ENCODE results near the gene GALR3. TPM values are rescaled to one million over a fixed set of nuclear protein-coding genes. Genes with fewer than 3 reads are reported as not detected.

Gene GALR3
- total and polyA plus RNA-seq, 2 of the 8 experiments (the other 6 are each of a cell fraction or from before 2014, with no cell fraction given) = 0.84 to 1.1 TPM

DNA sequence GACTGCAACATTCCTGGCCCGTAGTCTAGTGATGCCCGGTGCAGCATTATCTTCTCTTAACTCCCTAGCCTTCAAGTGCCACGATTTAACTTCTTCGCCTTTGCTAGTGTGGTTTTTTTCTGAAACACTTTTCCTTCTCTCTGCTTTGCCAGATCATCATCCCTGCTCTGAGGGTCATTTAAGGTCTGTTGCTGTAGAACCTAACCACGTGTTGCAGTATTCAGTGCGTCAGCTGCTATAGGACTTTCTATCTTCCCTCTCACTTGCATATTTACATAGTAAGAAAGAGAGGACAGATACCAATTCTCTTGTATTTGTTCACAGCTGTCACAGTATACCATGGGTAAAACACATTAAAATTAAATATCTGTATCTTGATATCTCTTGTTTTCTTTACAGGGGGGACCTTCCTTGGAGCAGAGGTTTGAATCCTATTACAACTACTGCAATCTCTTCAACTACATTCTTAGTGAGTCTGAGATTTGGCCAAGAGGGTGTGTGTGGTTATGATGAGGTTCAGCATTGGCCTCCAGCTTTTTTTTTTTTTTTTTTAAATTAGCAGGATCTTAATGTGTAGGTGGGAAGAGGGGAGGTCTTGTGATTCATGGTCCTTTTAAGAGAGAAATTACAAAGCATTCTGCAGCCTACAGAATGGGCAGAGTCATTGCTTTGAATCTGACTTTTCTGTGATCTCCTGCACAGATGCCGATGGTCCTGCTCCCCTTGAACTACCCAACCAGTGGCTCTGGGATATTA, 39.6 kb downstream of the GALR3 start:
- H4K8ac ChIP-seq (ENCODE audit: extremely low read depth, insufficient read depth, low read length) = no peak overlapping the region
- no peak overlapping the region for H3K18ac ChIP-seq (ENCODE audit: extremely low read depth, low read length)
- no peak overlapping the region for H3K14ac ChIP-seq (ENCODE audit: insufficient read length)
- H2BK20ac ChIP-seq (ENCODE audit: low read length) = no peak overlapping the region
- H3K79me2 ChIP-seq (ENCODE audit: control insufficient read depth in 1 of 2, insufficient read depth in 2 of 2, low read length in 2 of 2) = peaks cover 0 to 10% of the 10 kb centered on the region in 2 experiments; a peak in 1 of 4 replicates
- H4K5ac ChIP-seq (ENCODE audit: insufficient read length, low read depth, low read length) = no peak overlapping the region
- no peak overlapping the region for H4K91ac ChIP-seq (replicated peaks; ENCODE audit: insufficient read length, low read length)
- H3K79me1 ChIP-seq (ENCODE audit: low read depth, low read length) = peaks cover 2% of the 10 kb centered on the region
- H2AFZ ChIP-seq (ENCODE audit: low read length) = no peak overlapping the region
- no peak overlapping the region for H2BK15ac ChIP-seq (ENCODE audit: low read length)
- no peaks in the 10 kb centered on the region for H3K4me1 ChIP-seq (replicated peaks in 1 of 4; ENCODE audit: control insufficient read depth in 3 of 4, insufficient read depth in 4 of 4, low read length in 3 of 4)
- DNase-seq (ENCODE audit: low read depth in 1 of 2, low spot score in 2 of 2) (no peak), FAIRE-seq (no peak)
- no peak overlapping the region for H3K9ac ChIP-seq (replicated peaks in 1 of 4; ENCODE audit: extremely low read depth in 1 of 4, low read depth in 3 of 4, low read length in 3 of 4)
- H3K23ac ChIP-seq (ENCODE audit: insufficient read length) = no peak overlapping the region
- H2BK5ac ChIP-seq (ENCODE audit: low read depth, low read length) = no peak overlapping the region
- TF ChIP-seq EGR1 (IDR thresholded peaks at IDR 0.05; ENCODE audit: borderline replicate concordance, low read depth, low read length) (no peak), NANOG (IDR thresholded peaks at IDR 0.05; ENCODE audit: insufficient read depth, low read depth, low read length, poor library complexity, severe bottlenecking) (no peak), RXRA (IDR thresholded peaks at IDR 0.05; ENCODE audit: insufficient read depth, low read depth, low read length) (no peak), TBP (IDR thresholded peaks at IDR 0.05; ENCODE audit: low read depth, low read length) (no peak), SUZ12 (IDR thresholded peaks at IDR 0.05; ENCODE audit: low read length) (no peak), ASH2L (IDR thresholded peaks at IDR 0.05; ENCODE audit: low read length) (no peak), GABPA (IDR thresholded peaks at IDR 0.05; ENCODE audit: borderline replicate concordance, insufficient read depth, low read length) (no peak), TAF1 (IDR thresholded peaks at IDR 0.05; ENCODE audit: low read depth, low read length) (no peak)
- H3K9me3 ChIP-seq (ENCODE audit: insufficient read depth in 2 of 2, low read depth in 1 of 2, low read length in 1 of 2) = no peaks in the 10 kb centered on the region
- H3K36me3 ChIP-seq (ENCODE audit: control insufficient read depth in 2 of 4, insufficient read depth in 4 of 4, low read length in 3 of 4) = peaks cover 42 to 92% (median 74%) of the 10 kb centered on the region in 4 experiments
- H3K4me3 ChIP-seq (ENCODE audit: extremely low read depth in 1 of 4, insufficient read depth in 2 of 4, low read depth in 3 of 4, low read length in 4 of 4) = no peak overlapping the region
- ChIA-PET POLR2A (ENCODE audit: partially characterized antibody) (interaction anchor here (0.6 to 8.8 kb wide), 26 partner anchors 9 to 381 kb away, joined by 3 to 86 read pairs (median 4); partner anchors contain the start of genes ANKRD54, EIF3L, GALR3 and GCAT), CTCF (ENCODE audit: partially characterized antibody) (interaction anchor here (0.6 to 5.1 kb wide), 51 partner anchors 9 to 1324 kb away, joined by 3 to 80 read pairs (median 4); partner anchors contain the start of genes ANKRD54, C22orf23, GALR3 and GCAT)
- H3K56ac ChIP-seq (replicated peaks; ENCODE audit: insufficient read length, low read depth, low read length) = no peak overlapping the region
- no peaks in the 10 kb centered on the region for H3K23me2 ChIP-seq (ENCODE audit: low read depth, low read length)
- H2AK5ac ChIP-seq (ENCODE audit: low read depth, low read length) = no peak overlapping the region
- 96% methylated on average over 7 of the region's 7 CpGs; no CpG with 5 or more reads in 1 of the 2 experiments for WGBS, 2 experiments (ENCODE audit: extremely low coverage in 1 of 2, insufficient coverage in 1 of 2, insufficient read length in 1 of 2, insufficient replicate concordance in 2 of 2, low coverage in 1 of 2, low lambda C conversion rate in 2 of 2, missing lambda C conversion rate in 1 of 2)
- no peaks in the 10 kb centered on the region for H3K27me3 ChIP-seq (replicated peaks in 1 of 4; ENCODE audit: control insufficient read depth in 3 of 4, extremely low read depth in 1 of 4, insufficient read depth in 3 of 4, low read length in 3 of 4)
- H3K4me2 ChIP-seq (ENCODE audit: insufficient read depth in 1 of 2, low read depth in 2 of 2, low read length in 2 of 2) = no peak overlapping the region
- H3K4ac ChIP-seq (replicated peaks; ENCODE audit: insufficient read length, low read depth, low read length) = no peak overlapping the region
- no peak overlapping the region for H2BK120ac ChIP-seq (replicated peaks; ENCODE audit: low read depth, low read length)
- peaks cover 4 to 9% of the 10 kb centered on the region in 2 experiments for H4K20me1 ChIP-seq (replicated peaks in 1 of 2; ENCODE audit: control insufficient read depth in 1 of 2, insufficient read depth in 2 of 2, low read length in 2 of 2)
- no peak overlapping the region for H2BK12ac ChIP-seq (ENCODE audit: low read depth, low read length)
- 0 out of 2 replicates have a peak overlapping the region, but pooled peaks have one; percentile 22 for H3K27ac ChIP-seq (ENCODE audit: low read depth, low read length)

Data from H1 (cell line).